HG03439 (cell line): ENCODE data around the gene PIEZO2.
"Not testable (repeated sequence)": the region's sequence is repeated elsewhere in the genome, so short reads cannot be mapped to it uniquely, and the experiment has no call there.

Source experiments
- ATAC-seq: cut with Tn5 transposase; IDR thresholded peaks from one replicate; pipeline ENCODE4 v1.9.1; 2021; ENCODE audit warnings: mild to moderate bottlenecking, moderate library complexity; ENCODE audit not compliant: unreplicated experiment

PIEZO2 gene

GRCh38 chr18:11153097-11153496 is 3.7 kb upstream of the PIEZO2 start:
- ATAC-seq, result no peak

- no peak for ATAC-seq
These were observed 874 bp upstream of the PIEZO2 start for GRCh38 chr18:11150271-11150615.

- no peak for ATAC-seq
These were observed 509 bp downstream of the PIEZO2 start for GRCh38 chr18:11148680-11149440.

- no peak for ATAC-seq
These were observed 1.2 kb downstream of the PIEZO2 start for GRCh38 chr18:11147962-11148679.

GRCh38 chr18:11147371-11147951 is 1.9 kb downstream of the PIEZO2 start:
- no peak for ATAC-seq

GRCh38 chr18:11146947-11147345 is 2.4 kb downstream of the PIEZO2 start:
- no peak for ATAC-seq

- no peak for ATAC-seq
These were observed 3.0 kb downstream of the PIEZO2 start for GRCh38 chr18:11146238-11146946.

- ATAC-seq, result no peak
These were observed 3.8 kb downstream of the PIEZO2 start for GRCh38 chr18:11145413-11146191.

GRCh38 chr18:11137400-11137799 is 12.0 kb downstream of the PIEZO2 start:
- ATAC-seq, result no peak

- ATAC-seq, result no peak
These were observed 13.1 kb downstream of the PIEZO2 start for GRCh38 chr18:11136241-11136640.

- ATAC-seq, result no peak
These were observed 14.4 kb downstream of the PIEZO2 start for GRCh38 chr18:11134940-11135339.

GRCh38 chr18:11129059-11129458 is 20.3 kb downstream of the PIEZO2 start:
- not testable (repeated sequence) for ATAC-seq

- no peak for ATAC-seq
These were observed 23.7 kb downstream of the PIEZO2 start for GRCh38 chr18:11125492-11126315.

GRCh38 chr18:11124054-11124453 is 25.3 kb downstream of the PIEZO2 start:
- no peak for ATAC-seq

- no peak for ATAC-seq
These were observed 27.9 kb downstream of the PIEZO2 start for GRCh38 chr18:11121443-11121849.

GRCh38 chr18:11119959-11120587 is 29.3 kb downstream of the PIEZO2 start:
- no peak for ATAC-seq

- no peak for ATAC-seq
These were observed 29.8 kb downstream of the PIEZO2 start for GRCh38 chr18:11119550-11119949.

- no peak for ATAC-seq
These were observed 31.2 kb downstream of the PIEZO2 start for GRCh38 chr18:11118051-11118766.

- ATAC-seq, result no peak
These were observed 34.1 kb downstream of the PIEZO2 start for GRCh38 chr18:11115276-11115675.
